H1 (cell line): ENCODE results near the gene VRK3. TPM values are rescaled to one million over a fixed set of nuclear protein-coding genes. Genes with fewer than 3 reads are reported as not detected.

Source experiments
- CTCF ChIA-PET: fragments of 300-600 bp; sonication (Branson Sonifier 250); formaldehyde crosslinking; loops from one replicate; lab custom pipeline; 2021; ENCODE audit not compliant: partially characterized antibody; lab: Charles Lee
- POLR2A ChIA-PET: fragments of 300-600 bp; sonication (Branson Sonifier 250); formaldehyde crosslinking; loops from one replicate; lab custom pipeline; 2021; ENCODE audit warnings: inconsistent platforms; ENCODE audit not compliant: partially characterized antibody; lab: Charles Lee
- DNase-seq, 2 experiments: peaks; one replicate each; pipeline versions ENCODE4 v3.0.0 to v3.0.0-alpha.2; 2010 to 2022; ENCODE audit warnings: low spot score in 2 of 2, low read depth in 1 of 2, mixed read lengths in 1 of 2
- FAIRE-seq: peaks from 2 replicates; lab custom pipeline; 2011; peaks lifted over from hg19 to GRCh38; lab: Jason Lieb, UNC
- H2AFZ ChIP-seq: 2 replicates; pipeline ENCODE4 v1.8.1; 2012; ENCODE audit warnings: low read length, inconsistent platforms
- H2AK5ac ChIP-seq: 2 replicates; pipeline ENCODE4 v1.6.1; 2013; ENCODE audit warnings: low read depth, low read length
- H2BK120ac ChIP-seq: replicated peaks from 2 replicates; pipeline ENCODE3; 2013; ENCODE audit warnings: low read depth, low read length, inconsistent platforms
- H2BK12ac ChIP-seq: 2 replicates; pipeline ENCODE4 v1.6.1; 2013; ENCODE audit warnings: low read depth, low read length
- H2BK15ac ChIP-seq: 2 replicates; pipeline ENCODE4 v1.6.1; 2013; ENCODE audit warnings: low read length
- H2BK20ac ChIP-seq: 2 replicates; pipeline ENCODE4 v1.6.1; 2013; ENCODE audit warnings: low read length
- H2BK5ac ChIP-seq: 2 replicates; pipeline ENCODE4 v1.6.1; 2013; ENCODE audit warnings: low read depth, low read length
- H3K14ac ChIP-seq: 2 replicates; pipeline ENCODE4 v1.6.1; 2013; ENCODE audit warnings: inconsistent platforms; ENCODE audit not compliant: insufficient read length
- H3K18ac ChIP-seq: 2 replicates; pipeline ENCODE4 v1.6.1; 2013; ENCODE audit warnings: low read length; ENCODE audit errors: extremely low read depth
- H3K23ac ChIP-seq: 2 replicates; pipeline ENCODE4 v1.6.1; 2013; ENCODE audit warnings: inconsistent platforms; ENCODE audit not compliant: insufficient read length
- H3K23me2 ChIP-seq: 2 replicates; pipeline ENCODE4 v1.6.1; 2013; ENCODE audit warnings: low read depth, low read length
- H3K27ac ChIP-seq: 2 replicates; pipeline ENCODE4 v1.6.1; 2011; ENCODE audit warnings: low read depth, low read length, inconsistent platforms
- H3K27me3 ChIP-seq, 4 experiments: replicated peaks in 1 of 4; 1 replicate in 1 of 4; 2 replicates in 3 of 4; pipeline versions ENCODE4 v1.6.1 to v1.8.1; 2011 to 2013; ENCODE audit warnings: low read length in 3 of 4, mild to moderate bottlenecking in 3 of 4, inconsistent platforms in 2 of 4, mixed read lengths in 2 of 4, moderate library complexity in 1 of 4; ENCODE audit not compliant: control insufficient read depth in 3 of 4, insufficient read depth in 3 of 4; ENCODE audit errors: extremely low read depth in 1 of 4
- H3K36me3 ChIP-seq, 4 experiments: 2 replicates each; pipeline versions ENCODE4 v1.6.1 to v1.8.1; 2011 to 2013; ENCODE audit warnings: mild to moderate bottlenecking in 4 of 4, low read length in 3 of 4, moderate library complexity in 2 of 4, control low read depth in 1 of 4, inconsistent platforms in 1 of 4; ENCODE audit not compliant: insufficient read depth in 4 of 4, control insufficient read depth in 2 of 4
- H3K4ac ChIP-seq: replicated peaks from 2 replicates; pipeline ENCODE3; 2013; ENCODE audit warnings: low read length, low read depth, mixed read lengths, inconsistent platforms; ENCODE audit not compliant: insufficient read length
- H3K4me1 ChIP-seq, 4 experiments: replicated peaks in 1 of 4; 1 replicate in 1 of 4; 2 replicates in 3 of 4; pipeline versions ENCODE4 v1.6.1 to v1.8.1; 2011 to 2013; ENCODE audit warnings: low read length in 3 of 4, inconsistent platforms in 2 of 4, mixed read lengths in 1 of 4; ENCODE audit not compliant: insufficient read depth in 4 of 4, control insufficient read depth in 3 of 4
- H3K4me2 ChIP-seq, 2 experiments: 2 replicates each; pipeline versions ENCODE4 v1.6.1 to v1.8.1; 2011 to 2013; ENCODE audit warnings: low read depth in 2 of 2, low read length in 2 of 2, control low read depth in 1 of 2, inconsistent platforms in 1 of 2, mild to moderate bottlenecking in 1 of 2; ENCODE audit not compliant: insufficient read depth in 1 of 2
- H3K4me3 ChIP-seq, 4 experiments: fragments of 200-600, 300-600 bp in 1 of 4; sonication (generic), shearing (Covaris generic), sonication (Bioruptor Twin) in 1 of 4; 2 replicates each; pipeline versions ENCODE4 v1.5.1 to v1.8.1; 2011 to 2016; ENCODE audit warnings: low read length in 4 of 4, low read depth in 3 of 4, control low read depth in 2 of 4, inconsistent platforms in 2 of 4, mild to moderate bottlenecking in 2 of 4, mixed read lengths in 1 of 4, moderate library complexity in 1 of 4; ENCODE audit not compliant: insufficient read depth in 2 of 4; ENCODE audit errors: extremely low read depth in 1 of 4
- H3K56ac ChIP-seq: replicated peaks from 2 replicates; pipeline ENCODE3; 2013; ENCODE audit warnings: low read depth, mild to moderate bottlenecking, mixed read lengths, low read length, inconsistent platforms; ENCODE audit not compliant: insufficient read length
- H3K79me1 ChIP-seq: 2 replicates; pipeline ENCODE4 v1.6.1; 2013; ENCODE audit warnings: low read depth, low read length, control low read depth
- H3K79me2 ChIP-seq, 2 experiments: 2 replicates each; pipeline versions ENCODE4 v1.6.1 to v1.8.1; 2012 to 2013; ENCODE audit warnings: low read length in 2 of 2, mild to moderate bottlenecking in 2 of 2, inconsistent platforms in 1 of 2; ENCODE audit not compliant: insufficient read depth in 2 of 2, control insufficient read depth in 1 of 2
- H3K9ac ChIP-seq, 4 experiments: replicated peaks in 1 of 4; 1 replicate in 1 of 4; 2 replicates in 3 of 4; pipeline versions ENCODE4 v1.6.1 to v1.8.1; 2011 to 2013; ENCODE audit warnings: low read depth in 3 of 4, low read length in 3 of 4, control low read depth in 2 of 4, mild to moderate bottlenecking in 2 of 4, moderate library complexity in 2 of 4, inconsistent platforms in 1 of 4; ENCODE audit errors: extremely low read depth in 1 of 4
- H3K9me3 ChIP-seq, 2 experiments: 2 replicates each; pipeline versions ENCODE4 v1.6.1 to v1.8.1; 2012 to 2013; ENCODE audit warnings: mild to moderate bottlenecking in 2 of 2, moderate library complexity in 2 of 2, control low read depth in 1 of 2, inconsistent platforms in 1 of 2, low read depth in 1 of 2, low read length in 1 of 2, mixed read lengths in 1 of 2; ENCODE audit not compliant: insufficient read depth in 2 of 2
- H4K20me1 ChIP-seq, 2 experiments: replicated peaks in 1 of 2; 2 replicates each; pipeline versions ENCODE3 to v1.8.1; 2011 to 2013; ENCODE audit warnings: inconsistent platforms in 2 of 2, low read length in 2 of 2, mild to moderate bottlenecking in 1 of 2; ENCODE audit not compliant: insufficient read depth in 2 of 2, control insufficient read depth in 1 of 2
- H4K5ac ChIP-seq: 2 replicates; pipeline ENCODE4 v1.6.1; 2013; ENCODE audit warnings: low read length, low read depth, mixed read lengths, inconsistent platforms; ENCODE audit not compliant: insufficient read length
- H4K8ac ChIP-seq: 2 replicates; pipeline ENCODE4 v1.8.0; 2013; ENCODE audit warnings: mild to moderate bottlenecking, moderate library complexity, low read length, inconsistent platforms; ENCODE audit not compliant: insufficient read depth; ENCODE audit errors: extremely low read depth
- H4K91ac ChIP-seq: replicated peaks from 2 replicates; pipeline ENCODE3; 2013; ENCODE audit warnings: low read length, mixed read lengths, inconsistent platforms; ENCODE audit not compliant: insufficient read length
- MAFK ChIP-seq: IDR thresholded peaks from 2 replicates; pipeline ENCODE4 v1.6.1; 2012; ENCODE audit warnings: low read depth, mild to moderate bottlenecking, improper control_type of control experiment, low read length
- MAX ChIP-seq: IDR thresholded peaks from 2 replicates; pipeline ENCODE4 v1.6.1; 2012; ENCODE audit warnings: inconsistent platforms
- RNF2 ChIP-seq: fragments of 200-900, 300-1000 bp; sonication (generic); IDR thresholded peaks from 2 replicates; pipeline ENCODE4 v1.7.1; 2016; ENCODE audit warnings: borderline replicate concordance, low read depth, mild to moderate bottlenecking, antibody characterized with exemption, low read length; ENCODE audit not compliant: poor library complexity, severe bottlenecking; ENCODE audit errors: missing control alignments
- WGBS, 2 experiments: shearing (Covaris generic) in 1 of 2; methylation state at CpG; one replicate each; pipeline versions ENCODE4 v1.1.6 to v1.1.7; 2013 to 2015; ENCODE audit warnings: low lambda C conversion rate in 2 of 2, mixed read lengths in 2 of 2, inconsistent platforms in 1 of 2, low coverage in 1 of 2, missing lambda C conversion rate in 1 of 2; ENCODE audit not compliant: insufficient replicate concordance in 2 of 2, insufficient coverage in 1 of 2, insufficient read length in 1 of 2; ENCODE audit errors: extremely low coverage in 1 of 2, missing lambda C conversion rate in 1 of 2; 5-methylcytosine and 5-hydroxymethylcytosine counted together
- polyA plus RNA-seq, 7 experiments: library from polyadenylated mRNA; depleted of rRNA in 3 of 7; stranded (reverse) in 5 of 7; unstranded in 2 of 7; fragments of >200 nt in 5 of 7; fragments of 200-250 nt in 2 of 7; gene quantifications; 1 replicate in 5 of 7; 2 replicates in 1 of 7; 4 replicates in 1 of 7; pipeline versions ENCODE4 v1.2.1 to v1.2.3, GENCODE V29; 2011 to 2013; ENCODE audit warnings: missing spikeins in 2 of 7, mixed read lengths in 2 of 7
- total RNA-seq: library from RNA; stranded (reverse); fragmentation: NEBNext Ultra II Directional; extraction: Animal tissue kit (Norgen Biotek cat#: 25700); gene quantifications from 2 replicates; pipeline ENCODE4 v1.2.1, GENCODE V29; 2021

Gene VRK3
- total and polyA plus RNA-seq, 2 of the 8 experiments (the other 6 are each of a cell fraction or from before 2014, with no cell fraction given) = 21.3 to 36.1 TPM

GRCh38 chr19:50059045-50059444 is 33.9 kb upstream of the VRK3 start:
- no peak overlapping the region for H2BK120ac ChIP-seq
- no peak overlapping the region for H3K14ac ChIP-seq
- FAIRE-seq (no peak), DNase-seq (no peak)
- WGBS, 2 experiments = 81% methylated on average over 6 of the region's 6 CpGs; no CpG with 5 or more reads in 1 of the 2 experiments
- no peak overlapping the region for H3K4ac ChIP-seq
- no peak overlapping the region for H2BK15ac ChIP-seq
- H3K27me3 ChIP-seq = no peaks in the 10 kb centered on the region
- no peak overlapping the region for H4K91ac ChIP-seq
- no peak overlapping the region for H4K8ac ChIP-seq
- no peak overlapping the region for H3K56ac ChIP-seq
- no peaks in the 10 kb centered on the region for H3K23me2 ChIP-seq
- no peak overlapping the region for H2BK20ac ChIP-seq
- no peak overlapping the region for H3K4me2 ChIP-seq
- H2AK5ac ChIP-seq = no peak overlapping the region
- peaks cover 52 to 63% of the 10 kb centered on the region in 2 experiments for H3K9me3 ChIP-seq
- H3K79me1 ChIP-seq = no peaks in the 10 kb centered on the region
- no peak overlapping the region for H2BK5ac ChIP-seq
- POLR2A ChIA-PET = no interaction called here
- no peak overlapping the region for H4K5ac ChIP-seq
- no peak overlapping the region for H3K27ac ChIP-seq
- no peak overlapping the region for H3K9ac ChIP-seq
- H3K4me1 ChIP-seq = no peaks in the 10 kb centered on the region
- no peaks in the 10 kb centered on the region for H3K79me2 ChIP-seq
- H3K4me3 ChIP-seq = no peak overlapping the region
- H2BK12ac ChIP-seq = no peak overlapping the region
- no peak overlapping the region for H2AFZ ChIP-seq
- H3K23ac ChIP-seq = no peak overlapping the region
- no peak overlapping the region for H3K18ac ChIP-seq
- no peaks in the 10 kb centered on the region for H3K36me3 ChIP-seq
- no peak for TF ChIP-seq MAX
- TF ChIP-seq MAFK = no peak
- no peak for TF ChIP-seq RNF2
- TF ChIP-seq, all 59 proteins: peak for 0
- H4K20me1 ChIP-seq = no peaks in the 10 kb centered on the region
- CTCF ChIA-PET = interaction anchor here (1.6 kb wide), 1 partner anchor 12 kb away, joined by 9 read pairs; no protein-coding TSS in a partner anchor
